Stimulated activated naive CD8-positive, alpha-beta T cell treated with anti-CD3 and anti-CD28 coated beads, Interleukin-15, Interleukin-2, amounts not matched to agents 100 U/mL and 50 U/mL, for 24 hours (primary cell): ENCODE results near the gene WHAMM.
A peak's percentile ranks its signal among the peaks of the same experiment; 100 is the strongest.
"Not testable (repeated sequence)": the region's sequence is repeated elsewhere in the genome, so short reads cannot be mapped to it uniquely, and the experiment has no call there.

Experiments
- ATAC-seq: fragments of 150-1000 bp; cut with Tn5 transposase; one replicate; pipeline ENCODE4 v1.10.0; 2021
- DNase-seq: peaks from one replicate; pipeline ENCODE4 v3.0.0; 2021

Gene WHAMM

DNA sequence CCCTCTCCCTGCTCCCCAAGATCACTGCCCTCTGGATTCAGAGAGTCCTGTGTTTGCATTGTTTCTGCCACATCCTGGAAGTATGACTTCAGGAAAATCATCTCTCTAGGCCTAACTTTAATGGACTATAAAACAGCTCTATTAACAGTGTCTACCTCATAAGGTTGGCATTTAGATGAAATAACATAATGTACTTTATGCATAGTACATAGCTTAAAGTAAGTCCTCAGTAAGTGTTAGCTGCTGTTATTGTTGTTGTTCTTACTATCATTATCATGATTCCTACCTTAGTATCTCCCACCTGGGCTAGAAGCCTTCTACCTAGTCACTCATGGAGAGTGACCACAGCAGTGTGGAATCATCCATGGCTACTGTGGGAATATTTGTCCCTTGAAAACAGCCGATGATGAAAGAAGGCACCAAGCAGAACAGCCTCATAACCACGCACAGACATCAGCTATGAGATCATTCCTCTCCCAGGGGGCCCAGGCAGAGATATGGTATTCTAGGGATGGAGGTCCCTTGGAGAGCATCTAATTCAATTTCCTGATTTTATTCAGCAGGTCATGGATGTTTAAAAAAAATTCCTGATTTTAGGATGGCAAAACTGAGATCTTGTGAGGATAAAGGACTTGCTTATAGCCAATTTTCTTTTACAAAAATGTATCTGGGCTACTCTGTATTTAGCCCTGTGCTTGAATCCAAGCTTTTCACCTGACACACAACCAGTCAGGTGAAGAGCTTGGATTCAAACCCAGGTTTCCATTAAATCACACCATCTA lies 5.4 kb upstream of the WHAMM start:
- no peak for ATAC-seq
- DNase-seq, result no peak

DNA sequence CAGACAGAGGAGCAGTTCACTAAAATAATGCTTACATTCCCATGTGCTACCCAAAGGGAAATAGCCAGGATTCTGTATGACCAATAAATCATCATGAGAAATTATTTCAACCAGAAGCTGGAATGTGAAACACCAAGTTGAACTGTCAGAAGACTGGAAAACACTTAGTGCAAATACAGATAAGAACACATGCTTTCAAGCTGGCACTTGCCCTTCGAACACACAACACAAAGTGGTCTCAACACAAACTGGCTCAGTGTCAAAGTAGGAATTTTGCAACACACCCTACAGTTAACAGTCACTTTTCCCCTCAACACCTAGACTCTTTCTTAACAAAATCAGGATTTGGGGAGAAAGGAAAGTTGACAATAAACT lies 4.9 kb upstream of the WHAMM start:
- DNase-seq (no peak), ATAC-seq (no peak)

DNA sequence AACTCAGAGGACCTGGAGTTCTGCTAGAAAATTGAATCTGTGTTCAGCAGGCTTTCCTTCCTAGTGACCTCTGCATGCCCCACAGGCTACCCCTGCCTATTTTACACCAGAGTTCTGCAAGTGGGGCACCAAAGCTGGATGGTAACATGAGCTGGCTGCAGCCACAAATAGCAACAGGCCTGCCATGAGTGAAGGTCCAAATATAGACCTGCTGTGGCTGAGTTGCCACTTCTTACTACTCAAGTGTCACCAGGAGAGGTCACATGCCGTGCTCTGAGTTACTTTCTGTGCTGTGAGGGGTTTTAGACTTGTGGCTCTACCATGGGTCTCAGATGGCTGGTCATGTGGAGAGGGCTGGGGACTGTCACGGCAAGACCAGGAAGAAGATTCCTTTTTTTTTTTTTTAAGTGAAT lies 3.4 kb upstream of the WHAMM start, which contains the start of gene FSD2:
Gene FSD2, minus strand, starts transcription at position 76 of the 413 bp plus-strand sequence. CDS start 18,679 bp downstream, outside the sequence.
- ATAC-seq (no peak), DNase-seq (no peak)

DNA sequence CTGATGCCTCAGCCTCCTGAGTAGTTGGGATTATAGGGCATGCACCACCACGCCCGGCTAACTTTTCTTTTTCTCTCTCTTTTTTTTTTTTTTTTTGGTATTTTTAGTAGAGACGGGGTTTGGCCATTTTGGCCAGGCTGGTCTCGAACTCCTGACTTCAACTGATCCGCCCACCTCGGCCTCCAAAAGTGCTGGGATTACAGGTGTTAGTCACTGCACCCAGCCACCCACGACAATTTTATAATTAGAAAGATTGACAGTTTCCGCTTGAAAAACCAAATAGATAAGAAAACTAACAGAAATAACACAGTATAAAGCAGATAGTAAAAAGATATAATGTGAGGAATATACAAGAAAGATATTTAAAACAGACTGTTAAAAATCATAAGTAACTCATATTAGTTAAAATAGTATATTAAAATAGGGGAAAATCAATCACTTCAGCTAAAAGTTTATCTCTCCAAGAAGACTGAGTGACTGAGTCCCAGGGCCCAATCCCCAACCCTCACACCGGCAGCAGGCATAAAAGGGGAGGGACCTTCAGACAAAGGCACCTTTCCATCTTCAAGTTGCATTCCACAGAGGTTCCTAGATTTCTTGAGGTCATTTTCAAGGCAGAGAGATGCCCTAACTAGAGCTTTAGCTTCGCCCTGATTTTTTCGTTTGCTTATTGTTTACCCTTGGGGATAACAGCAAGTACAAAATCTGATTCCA lies 1.4 kb upstream of the WHAMM start:
- DNase-seq (no peak), ATAC-seq (no peak)

DNA sequence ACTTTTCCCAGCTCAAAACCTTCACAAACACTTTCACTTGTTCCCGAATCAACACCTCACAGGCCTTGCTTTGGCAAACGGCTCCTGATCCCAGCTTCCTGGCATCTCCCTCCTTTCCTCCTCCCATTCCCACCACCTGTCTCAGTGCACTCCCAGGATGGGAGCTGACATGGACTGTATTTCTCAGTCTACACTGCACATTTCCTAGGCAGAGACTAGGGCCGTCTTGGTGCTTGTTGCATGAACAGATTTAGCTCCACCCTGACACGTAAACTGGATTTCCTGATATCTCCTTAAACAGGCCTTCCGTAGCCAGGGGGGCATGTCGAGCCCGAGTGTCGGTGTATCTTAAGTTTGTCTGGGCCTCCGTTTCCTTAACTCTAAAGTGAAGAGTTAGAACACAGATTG lies 790 bp upstream of the WHAMM start:
- no peak for ATAC-seq
- DNase-seq, result no peak

DNA sequence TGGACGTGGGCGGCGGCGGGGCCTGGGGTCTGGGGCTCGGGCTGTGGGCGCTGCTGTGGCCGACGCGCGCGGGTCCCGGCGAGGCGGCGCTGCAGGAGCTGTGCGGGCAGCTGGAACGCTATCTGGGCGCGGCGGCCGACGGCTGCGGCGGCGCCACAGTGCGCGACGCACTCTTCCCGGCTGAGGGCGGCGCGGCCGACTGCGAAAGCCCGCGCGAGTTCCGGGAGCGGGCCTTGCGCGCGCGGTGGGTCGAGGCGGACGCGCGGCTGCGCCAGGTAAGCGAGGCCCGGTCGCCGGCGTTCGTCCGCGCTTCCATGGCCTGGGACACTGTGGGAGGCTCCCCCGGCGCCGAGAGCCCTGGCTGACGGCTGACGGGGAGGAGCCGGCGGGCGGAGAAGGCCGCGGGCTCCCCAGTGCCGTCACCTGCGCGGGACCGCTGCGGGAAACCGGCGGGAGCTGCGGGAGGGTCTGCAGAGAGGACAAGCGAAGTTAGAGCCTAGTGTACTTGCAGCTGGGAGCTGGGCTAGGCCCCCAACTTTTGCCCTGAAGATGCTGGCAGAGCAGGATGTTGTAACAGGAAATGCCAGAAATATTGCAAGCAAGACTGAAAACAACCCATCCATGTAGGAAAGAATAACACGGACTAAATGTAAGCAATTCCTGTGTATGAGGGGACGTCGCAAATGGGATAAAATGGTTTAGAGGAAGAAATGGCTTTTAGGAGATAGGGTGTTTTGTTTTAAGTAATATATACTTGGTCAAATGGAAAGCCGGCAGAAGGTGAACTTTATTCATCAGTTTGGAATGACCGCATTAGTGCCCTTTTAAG lies 847 bp downstream of the WHAMM start:
- DNase-seq, result peak; percentile 53
- ATAC-seq, result peak; percentile 22

DNA sequence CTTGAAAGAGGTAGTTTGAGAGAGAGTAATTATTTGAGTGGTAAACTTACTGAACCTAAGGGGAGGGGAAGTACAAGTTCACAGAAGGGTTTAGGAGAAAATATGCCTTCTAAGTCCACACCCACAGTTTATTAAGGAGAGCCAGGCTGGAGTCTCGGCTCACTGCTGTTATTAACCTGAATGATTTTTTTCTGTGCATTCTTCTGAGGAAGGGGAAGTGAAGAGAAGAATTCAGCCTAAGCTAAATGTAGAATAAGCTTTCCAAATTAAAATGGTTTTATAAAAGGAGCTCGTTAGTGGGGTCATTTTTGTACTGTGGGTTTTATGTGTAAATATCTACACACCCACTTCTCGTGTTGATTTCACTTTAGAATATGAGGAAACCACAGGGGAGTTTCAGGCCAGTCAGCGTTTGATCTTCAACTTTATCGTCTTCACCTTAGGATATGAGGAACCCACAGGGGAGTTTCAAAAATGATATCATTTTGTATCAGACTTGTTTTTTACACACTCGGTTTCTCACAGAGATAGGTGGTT lies 1.5 kb downstream of the WHAMM start:
- peak; percentile 21 for DNase-seq

DNA sequence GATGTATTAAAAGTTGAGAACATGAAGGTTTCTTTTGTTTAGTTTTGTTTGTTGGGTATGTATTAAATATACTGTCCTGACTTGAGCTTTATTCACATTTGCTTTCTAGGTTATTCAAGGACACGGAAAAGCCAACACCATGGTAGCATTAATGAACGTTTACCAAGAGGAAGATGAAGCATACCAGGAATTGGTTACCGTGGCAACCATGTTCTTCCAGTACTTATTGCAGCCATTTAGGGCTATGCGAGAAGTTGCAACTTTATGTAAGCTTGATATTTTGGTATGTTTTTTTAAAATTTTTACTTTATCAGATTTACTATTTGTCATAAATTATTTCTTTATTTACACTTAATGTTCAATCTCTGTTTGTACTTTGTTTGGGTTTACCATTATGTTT lies 3.6 kb downstream of the WHAMM start:
- ATAC-seq (no peak), DNase-seq (no peak)

More for the DNA sequence above, 1.5 kb downstream of the WHAMM start:
- no peak for ATAC-seq

DNA sequence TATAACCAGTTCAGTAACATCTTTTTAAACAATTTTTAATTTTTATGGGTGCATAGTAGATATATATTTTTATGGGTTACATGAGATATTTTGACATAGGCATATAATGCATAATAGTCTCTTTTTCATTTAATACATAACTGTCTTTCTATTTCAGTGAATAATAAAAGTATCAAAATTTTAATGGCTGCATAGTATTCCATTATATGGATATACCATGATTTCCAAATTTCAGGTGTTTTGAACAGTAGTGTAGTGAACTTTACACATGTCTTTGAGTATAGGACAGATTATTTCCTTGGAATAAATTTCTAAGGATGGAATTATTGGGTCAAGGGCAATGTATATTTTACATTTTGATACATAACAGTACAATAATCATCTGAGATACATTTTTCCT lies 10.7 kb downstream of the WHAMM start:
- no peak for ATAC-seq
- no peak for DNase-seq

DNA sequence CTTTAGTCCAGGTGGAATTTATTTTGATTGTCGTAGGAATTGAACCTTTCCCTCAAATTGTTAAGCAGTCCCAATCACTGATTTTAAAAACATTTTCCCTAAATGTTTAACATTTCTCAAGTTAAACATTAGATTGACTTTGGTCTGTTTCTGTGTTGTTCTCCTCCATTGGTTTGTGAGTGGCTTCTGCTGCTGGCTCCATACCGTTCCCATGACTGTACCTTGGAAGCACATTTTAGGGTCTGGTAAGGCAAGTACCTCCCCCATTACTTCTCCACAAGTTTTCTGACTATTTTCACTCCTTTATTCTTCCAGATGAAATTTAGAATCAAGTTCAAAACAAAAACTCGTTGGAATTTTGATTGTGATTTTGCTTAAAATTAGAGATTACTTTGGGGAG lies 12.0 kb downstream of the WHAMM start:
- not testable (repeated sequence) for ATAC-seq

DNA sequence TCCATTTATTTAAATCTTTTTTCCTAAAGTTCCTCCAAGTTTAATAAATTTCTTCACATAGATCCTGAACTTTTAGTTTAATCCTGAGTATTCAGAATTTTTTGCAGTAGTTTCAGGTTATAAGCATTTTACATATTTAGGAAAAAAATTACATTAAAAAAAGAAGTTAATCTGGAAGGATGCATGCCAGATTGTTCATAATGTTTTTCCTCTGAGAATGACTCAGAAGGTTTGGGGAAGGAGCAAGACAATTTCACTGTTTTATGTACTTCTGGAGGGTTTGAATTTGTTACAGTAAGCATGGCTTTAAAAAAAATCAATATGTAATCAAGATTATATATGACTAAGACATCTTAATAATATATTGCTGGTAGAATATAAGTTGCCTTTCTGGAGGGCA lies 12.4 kb downstream of the WHAMM start:
- ATAC-seq, DNase-seq: not testable (repeated sequence)

More for the DNA sequence above, 12.0 kb downstream of the WHAMM start:
- DNase-seq, result not testable (repeated sequence)

DNA sequence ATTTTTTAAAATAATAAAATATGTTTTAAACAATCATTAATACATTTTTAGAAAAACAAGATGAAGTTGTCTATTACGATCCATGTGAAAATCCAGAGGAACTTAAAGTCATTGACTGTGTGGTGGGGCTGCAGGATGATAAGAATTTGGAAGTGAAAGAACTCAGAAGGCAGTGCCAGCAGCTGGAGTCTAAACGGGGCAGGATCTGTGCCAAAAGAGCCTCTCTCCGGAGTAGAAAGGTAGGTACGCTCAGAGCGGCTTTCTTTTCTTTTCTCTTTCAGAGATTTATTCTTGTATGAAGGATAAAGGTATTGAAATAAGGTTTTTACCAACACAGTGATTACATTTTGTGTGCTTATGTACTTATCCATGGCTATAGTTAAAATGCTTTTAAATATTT lies 13.6 kb downstream of the WHAMM start:
- DNase-seq, result no peak
- ATAC-seq, result no peak

DNA sequence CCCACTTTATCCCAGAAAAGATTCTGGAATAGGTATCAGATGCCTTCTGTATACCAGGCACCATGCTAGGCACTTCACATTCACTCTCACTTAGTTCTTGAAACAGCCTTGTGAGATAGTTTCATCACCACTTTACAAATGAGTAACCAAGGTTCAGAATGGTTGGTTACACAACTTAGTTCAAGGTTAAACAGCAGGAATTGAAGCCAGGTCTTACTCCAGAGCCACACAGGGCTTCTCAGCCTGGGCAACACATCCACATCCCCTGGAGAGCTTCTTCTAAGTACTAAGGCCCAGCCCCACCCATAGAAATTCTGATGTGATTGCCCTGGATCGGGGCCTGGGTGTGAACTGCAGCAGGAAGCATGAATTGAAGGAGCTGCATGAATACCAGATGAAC lies 18.6 kb downstream of the WHAMM start:
- no peak for ATAC-seq
- no peak for DNase-seq

DNA sequence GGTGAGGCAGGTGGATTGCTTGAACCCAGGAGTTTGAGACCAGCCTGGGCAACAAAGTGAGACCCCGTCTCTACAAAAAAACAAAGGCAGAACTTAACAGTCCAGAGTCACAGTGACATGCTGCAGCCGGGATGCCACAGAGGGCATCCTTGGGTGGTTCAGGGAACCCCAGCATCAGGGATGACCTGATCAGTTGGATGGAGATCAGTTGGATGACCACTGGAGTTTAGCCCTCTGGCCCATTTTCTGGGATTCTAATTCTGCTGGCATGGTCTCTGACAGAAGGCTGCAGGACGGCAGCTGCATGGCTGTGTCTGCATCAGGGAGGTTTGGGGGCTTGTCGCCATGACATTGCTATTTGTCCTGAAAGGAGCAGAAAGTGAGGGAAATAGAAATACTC lies 19.8 kb downstream of the WHAMM start:
- no peak for ATAC-seq
- no peak for DNase-seq

DNA sequence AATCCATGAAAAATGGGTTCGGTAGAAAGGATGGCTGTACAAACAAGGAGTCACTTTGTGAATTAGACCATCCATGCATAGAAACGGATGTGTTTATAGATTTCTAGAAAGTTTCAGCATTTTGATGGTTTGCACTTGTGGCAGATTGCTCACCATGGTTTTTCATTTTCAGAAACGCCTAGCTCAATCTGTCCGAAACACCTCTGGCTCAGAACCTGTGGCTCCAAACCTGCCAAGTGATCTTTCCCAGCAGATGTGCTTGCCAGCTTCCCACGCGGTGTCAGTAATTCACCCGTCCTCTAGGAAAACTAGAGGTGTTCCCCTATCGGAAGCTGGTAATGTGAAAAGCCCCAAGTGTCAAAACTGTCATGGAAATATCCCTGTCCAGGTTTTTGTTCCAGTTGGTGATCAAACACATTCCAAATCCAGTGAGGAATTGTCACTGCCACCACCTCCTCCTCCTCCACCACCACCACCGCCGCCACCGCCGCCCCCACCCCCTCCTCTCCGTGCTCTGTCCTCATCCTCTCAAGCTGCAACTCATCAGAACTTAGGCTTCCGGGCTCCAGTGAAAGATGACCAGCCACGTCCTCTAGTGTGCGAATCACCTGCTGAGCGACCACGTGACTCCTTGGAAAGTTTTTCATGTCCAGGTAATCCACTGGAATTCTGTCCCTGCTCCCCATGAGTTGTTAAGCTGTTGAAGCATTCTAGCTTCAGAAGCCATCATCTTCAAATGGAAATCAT lies 21.2 kb downstream of the WHAMM start:
- DNase-seq (no peak), ATAC-seq (no peak)

DNA sequence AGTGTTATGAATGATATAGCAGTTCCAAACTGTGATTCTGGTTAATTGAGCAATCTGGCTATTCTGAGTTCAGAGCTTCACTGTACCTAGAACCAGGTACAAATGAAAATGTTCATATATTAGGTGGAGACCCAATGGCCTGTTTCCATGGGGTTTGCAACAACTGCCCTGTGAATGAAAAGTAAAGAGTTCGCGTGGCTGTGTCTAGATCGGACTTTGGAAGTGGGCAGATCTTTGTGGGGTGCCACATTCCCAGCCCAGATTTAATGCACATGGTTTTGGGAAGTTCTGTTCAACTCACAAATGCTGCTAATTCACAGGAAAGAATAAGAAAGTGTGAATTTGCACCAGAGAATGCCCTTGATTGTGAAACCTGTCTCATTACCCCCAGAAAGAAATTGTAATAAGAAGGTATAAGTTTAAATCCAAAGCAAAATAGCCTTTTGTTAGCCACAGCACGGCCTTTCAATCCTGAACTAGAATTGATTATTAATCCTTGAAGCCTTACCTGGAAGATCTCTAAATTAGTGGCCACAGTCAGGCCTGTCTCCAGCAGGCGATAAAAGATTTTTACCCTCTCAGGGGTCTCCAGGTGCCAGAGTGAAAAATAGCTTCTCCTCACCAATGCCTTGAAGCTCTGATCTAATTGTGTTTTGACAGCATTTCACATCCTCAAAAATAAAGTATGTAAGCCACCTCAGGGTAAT lies 22.6 kb downstream of the WHAMM start:
- ATAC-seq, result no peak
- no peak for DNase-seq

DNA sequence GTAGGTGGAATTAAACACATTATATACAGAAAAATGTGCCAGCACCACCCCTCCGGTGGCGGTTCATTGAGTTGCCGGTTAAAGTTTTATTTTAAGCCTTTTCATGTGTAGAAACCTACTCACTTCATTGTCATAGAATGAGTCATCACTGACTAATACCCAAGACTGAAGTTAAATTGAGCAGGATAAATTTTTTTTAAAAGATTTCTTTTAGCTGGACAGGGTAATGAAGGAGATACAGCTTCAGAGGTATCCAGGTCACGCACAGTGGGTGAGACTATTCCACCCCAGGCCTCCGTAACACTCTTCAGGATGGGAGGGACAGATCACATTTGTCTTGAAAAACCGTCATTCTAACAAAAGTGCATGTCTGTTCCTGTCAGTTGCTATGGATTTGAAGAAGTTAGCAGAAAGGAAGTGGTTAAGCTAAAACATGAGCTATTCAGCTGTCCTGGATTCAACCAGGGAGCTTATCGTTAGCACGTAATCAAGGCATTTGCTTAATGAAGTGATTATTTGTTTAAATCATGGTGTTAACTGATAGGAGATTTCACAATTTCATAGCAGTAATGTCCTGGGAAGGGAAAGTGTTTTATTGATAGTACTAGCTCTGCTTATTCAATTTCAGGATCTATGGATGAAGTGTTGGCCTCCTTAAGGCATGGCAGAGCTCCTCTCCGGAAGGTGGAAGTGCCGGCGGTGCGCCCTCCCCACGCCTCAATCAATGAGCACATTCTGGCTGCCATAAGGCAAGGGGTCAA lies 23.4 kb downstream of the WHAMM start:
- peak; percentile 90 for ATAC-seq
- peak; percentile 39 for DNase-seq

DNA sequence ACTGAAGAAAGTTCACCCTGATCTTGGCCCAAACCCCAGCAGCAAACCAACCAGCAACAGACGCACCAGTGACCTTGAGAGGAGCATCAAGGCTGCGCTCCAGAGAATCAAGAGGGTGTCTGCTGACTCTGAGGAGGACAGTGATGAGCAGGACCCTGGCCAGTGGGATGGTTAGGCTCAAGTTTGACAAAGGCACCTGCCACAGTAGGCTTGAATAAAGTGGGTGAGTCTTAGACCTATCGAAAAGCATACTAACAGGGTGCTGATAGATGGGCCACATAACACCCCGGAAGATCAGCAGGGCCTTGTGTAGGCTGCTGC lies 23.9 kb downstream of the WHAMM start:
- ATAC-seq (no peak), DNase-seq (no peak)

DNA sequence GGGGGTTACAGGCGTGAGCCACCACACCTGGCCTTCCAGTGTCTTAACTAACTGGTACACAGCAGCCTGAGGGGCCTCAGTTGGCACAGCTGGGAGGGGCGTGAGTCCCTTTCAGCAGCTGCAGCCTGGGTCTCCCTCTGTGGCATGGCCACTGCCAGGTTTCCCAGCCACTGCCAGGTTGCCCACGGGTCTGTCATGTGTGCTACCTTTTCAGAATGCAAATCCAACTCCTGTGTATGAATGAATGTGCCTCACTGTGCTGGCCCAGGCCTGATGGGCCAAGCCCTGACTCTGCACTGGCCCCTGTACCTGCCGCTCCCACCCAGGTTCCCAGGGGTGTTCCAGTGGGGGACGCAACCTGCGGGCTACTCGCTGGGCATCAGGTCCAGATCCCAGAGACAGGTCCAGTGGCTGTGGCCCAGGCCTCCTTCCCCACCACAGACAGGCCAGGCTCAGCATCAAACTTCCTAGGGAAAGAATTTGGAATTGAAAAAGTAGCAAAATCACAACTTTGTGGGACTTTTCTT lies 26.0 kb downstream of the WHAMM start:
- ATAC-seq, result no peak
- DNase-seq, result no peak

DNA sequence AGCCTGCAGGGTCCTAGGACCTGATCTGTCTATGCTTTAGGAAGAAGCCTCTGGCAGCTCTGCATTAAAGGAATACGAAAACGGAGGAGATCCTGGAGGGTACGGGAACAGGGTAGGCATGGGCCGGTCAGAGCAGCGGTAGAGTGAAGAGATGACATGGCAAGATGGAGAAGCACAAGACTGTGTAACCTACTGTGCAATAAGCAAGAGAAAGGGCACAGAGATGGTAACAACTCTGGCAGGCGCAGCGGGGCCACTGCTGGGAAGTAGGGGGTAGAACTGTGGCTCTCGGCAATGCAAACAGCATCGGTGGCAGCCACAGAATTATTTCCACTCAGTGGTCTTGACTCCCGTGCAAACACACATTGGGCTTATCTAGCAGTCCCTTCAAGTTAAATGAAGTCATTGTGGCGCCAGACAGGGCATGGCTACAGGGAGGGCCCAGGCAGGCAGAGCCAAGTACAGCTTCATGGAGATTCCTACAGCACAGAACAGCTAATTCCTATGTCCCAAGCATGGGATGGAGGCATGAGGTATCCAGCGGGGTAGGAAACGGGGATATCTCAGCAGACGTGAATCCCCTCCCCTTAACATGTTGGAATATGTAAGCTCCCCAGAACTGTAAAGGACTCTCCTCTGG lies 28.8 kb downstream of the WHAMM start:
- no peak for ATAC-seq
- DNase-seq, result no peak
